ENCODE data around the gene AFF2.

The AFF2 gene

DNA sequence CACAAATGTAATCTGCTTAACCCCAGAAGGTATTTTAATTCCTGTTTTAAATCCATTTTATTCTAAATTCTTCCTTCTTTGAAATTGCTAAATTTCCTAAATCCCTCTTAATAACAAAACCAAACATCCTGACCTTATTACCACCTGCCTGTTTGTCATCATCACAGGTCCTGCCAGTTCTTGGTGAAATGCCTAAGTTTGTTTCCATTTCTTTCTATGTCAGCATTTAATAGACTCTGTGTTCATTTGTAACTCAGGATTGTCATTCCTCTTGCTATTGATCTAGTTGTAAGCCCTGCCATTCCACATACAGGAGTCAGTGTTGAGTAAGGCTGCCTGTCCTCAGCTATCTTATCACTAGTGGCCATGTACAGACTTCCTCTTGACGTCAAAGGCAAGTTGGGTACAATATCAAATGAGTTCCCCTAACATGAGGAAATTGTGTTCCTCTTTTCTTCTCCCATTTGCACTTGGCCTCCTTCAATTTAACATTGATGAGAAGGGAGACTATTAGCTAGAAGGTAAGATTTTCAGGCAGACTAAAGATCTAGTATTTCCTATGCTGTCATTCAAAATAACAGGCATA is 440.1 kb downstream of the AFF2 start:
- no peak for DNase-seq

DNA sequence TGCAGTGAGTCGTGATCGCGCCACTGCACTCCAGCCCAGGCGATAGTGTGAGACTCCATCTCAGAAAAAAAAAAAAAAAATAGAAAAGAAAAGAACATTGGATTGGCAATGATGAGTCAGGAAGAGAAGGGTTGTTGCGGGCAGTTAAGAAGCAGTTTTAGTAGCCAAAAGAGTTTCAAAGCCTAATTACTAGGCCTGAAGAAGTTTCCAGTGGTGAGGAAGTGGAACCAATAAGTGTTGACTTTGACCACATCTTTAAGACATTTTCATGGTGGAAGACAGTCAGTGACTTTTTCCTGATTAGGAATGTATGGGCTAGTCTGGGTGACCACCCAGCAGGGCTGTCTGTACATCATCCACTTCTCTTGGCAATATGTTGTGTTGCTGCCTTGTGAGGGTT is 442.3 kb downstream of the AFF2 start:
- no peak for DNase-seq

DNA sequence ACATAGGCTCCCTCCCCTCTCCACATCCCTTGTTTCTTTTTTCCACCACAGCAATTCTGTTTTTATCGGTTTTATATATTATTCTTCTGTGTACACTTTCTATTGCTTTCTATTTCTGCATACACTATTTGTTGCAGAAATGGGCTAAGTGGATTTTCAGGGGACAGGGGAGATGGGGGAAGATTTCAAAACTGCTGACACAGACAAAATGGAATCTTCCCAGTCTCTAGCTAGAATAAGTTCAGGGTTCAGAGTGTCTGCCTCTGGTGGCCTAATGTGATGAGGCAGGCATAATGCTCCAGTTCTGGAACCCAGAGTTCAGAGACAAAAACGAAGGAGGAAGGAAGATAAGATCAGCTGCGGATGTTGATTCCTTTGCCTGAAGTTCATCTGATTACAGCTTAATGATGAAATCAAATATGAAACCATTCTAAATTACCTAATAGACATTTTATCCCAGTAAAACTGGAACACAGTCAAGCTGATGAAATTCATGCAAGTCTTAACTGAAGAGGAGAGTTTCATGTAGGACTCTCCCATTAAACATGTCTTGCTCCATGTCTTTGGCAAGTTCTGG is 447.1 kb downstream of the AFF2 start:
- no peak for DNase-seq

DNA sequence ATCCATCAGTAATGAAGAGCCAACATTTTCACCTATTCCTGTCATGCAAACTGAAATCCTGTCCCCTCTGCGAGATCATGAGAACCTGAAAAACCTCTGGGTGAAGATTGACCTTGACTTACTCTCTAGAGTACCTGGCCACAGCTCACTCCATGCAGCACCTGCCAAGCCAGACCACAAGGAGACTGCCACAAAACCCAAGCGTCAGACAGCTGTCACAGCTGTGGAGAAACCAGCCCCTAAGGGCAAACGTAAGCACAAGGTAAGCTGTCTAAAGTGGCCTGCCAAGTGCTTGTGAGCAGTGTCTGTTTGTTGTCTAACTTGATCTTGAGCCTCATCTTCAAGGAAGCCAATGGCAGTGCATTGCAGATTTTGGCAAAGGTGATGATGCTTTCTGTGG is 455.9 kb downstream of the AFF2 start:
- DNase-seq, result no peak

DNA sequence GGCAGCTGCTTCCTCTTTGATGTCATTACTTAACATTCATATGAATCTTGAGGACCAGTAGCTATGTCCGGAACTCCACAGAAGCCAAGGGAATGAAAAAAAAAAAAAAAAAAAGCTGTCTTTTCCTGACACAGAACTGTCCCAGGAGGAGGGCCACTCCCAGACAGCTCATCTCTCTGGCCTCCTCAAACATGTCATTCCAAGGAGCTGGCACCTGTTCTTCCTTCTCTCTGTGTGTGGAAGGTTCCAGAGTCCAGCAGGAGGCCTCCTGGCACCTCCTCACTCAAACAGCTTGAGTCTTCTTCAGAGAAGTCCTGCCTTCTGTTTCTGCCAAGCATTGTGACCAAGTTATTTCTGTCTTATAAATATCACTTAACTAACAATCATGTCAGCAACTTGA is 458.5 kb downstream of the AFF2 start:
- DNase-seq, result no peak

DNA sequence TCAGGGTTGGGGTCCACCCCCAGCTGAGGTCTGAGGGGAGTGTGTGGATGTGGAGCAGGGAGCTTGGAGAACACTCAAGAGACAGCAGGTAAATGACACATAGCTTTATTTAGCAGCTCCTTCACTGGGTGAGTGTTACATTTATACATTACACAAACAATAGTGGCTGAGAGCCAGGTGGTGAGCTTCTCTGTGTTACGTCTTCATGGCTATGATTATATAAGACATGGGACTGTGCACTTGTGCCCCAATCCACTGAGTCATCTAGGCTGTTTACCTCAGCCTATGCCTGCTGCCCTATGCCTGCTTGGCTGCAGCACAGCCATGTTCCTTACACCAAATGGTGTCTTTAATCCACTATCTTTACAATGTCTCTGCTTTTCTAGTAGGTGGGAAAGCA is 459.6 kb downstream of the AFF2 start:
- no peak for DNase-seq

DNA sequence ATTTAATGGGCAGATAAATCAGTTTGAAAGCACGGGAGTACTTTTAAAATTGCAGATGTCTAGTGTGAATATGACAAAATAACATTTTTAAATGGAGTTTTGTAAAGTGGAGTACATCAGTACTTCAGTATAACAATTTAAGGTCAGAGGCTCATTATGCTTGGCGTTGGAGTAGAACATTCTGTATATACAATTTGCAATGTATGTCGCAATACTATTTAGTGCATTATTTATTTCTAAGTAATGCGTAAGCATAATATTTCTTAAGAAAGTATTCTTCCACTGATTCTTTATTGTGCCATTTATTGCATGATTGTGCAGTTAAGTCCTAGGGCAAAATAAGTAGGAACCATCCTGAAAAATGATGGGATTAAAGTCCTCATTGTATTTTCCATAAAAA is 461.6 kb downstream of the AFF2 start:
- DNase-seq, result no peak

DNA sequence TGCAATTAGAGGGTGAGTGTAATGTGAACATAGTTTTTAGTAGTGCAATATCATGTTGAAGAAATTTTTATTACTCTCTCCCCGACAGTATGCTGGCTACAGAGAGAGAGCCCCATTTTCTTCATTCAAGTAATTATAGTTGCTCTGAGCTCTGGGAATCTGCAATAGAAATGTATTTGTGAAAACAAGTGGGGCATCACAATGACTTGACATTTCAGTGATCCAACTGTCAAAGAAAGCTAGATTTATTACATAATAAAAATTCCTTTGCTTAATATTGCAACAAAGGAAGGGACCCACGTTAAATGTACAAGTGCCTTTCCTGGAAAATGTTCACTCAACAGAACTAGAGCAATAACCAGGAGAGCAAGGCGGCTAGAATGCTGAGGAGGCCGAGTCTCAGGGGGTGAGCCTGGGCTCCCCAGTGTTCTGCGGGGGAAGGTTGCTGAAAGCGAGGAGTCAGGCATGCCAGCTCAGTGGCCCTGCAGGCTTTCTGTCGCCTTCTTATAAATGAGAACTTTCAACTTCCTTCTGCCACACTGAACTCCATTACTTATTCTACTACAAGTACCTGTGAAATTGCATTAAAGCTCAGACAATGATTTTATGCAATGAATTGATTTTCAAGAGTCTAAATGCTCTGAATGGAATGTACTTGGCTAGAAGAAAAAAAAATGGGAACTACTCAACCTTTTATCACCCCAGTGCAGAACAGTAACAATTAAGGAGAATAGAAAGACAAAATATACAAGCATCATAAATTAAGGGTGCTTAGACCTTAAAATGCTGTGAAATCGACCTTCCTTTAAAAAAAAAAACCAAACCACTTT is 476.4 kb downstream of the AFF2 start:
- DNase-seq, result no peak

DNA sequence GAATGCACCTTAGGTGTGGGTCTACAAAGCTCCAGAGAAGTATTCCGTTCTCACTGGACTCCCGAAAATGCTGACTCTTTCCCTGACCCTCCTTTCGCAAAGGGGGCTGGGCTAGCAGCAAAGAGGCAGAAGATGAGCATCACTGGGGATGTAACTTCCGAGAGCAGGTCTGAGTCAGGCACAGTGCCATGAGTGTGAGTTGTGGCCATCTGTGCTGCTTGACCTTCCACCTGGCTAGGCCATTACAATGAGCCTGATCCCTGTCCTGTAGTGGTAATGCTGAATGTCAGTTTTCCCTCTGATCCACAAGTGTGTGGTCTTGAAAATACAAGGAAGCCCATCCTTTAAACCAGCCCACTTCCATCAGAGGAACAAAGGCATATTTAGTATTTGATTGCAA is 479.4 kb downstream of the AFF2 start:
- no peak for DNase-seq

DNA sequence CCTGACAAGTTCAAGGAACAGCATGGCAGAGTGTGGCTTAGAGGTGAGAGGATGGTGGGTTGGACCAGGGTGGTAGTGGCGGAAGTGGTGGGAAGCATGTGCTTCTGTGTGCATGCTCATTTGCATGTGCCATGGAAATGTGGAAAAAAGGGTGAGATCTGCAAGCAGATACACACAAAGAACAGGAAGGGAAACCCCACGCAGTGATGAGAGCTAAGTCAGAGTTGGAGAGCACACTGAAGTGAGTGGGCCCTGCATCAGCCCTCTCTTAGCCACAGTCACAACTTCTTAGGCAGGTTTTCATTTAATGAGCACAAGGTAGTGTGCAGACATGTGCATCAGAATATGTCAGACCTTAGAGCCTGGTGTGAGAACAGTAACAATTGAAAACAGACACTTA is 483.8 kb downstream of the AFF2 start:
- DNase-seq, result no peak

DNA sequence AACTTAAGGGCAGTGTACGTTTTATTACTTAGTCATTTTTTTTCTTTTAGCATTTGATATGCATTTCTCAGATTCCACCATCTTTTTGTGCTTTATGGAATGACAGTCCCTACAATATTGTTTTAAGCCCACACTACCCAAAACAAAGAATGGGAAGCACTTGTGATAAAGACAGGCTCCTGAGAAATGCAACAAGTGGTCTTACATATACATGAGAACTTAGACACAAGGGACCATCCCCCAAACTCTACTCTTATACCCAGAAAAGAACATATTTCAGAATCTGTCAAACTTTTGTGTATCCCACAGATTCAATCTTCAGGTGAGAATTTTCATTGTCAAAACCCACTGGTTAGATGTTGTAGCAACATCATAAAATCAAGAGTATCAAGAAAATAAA is 491.1 kb downstream of the AFF2 start:
- no peak for DNase-seq

DNA sequence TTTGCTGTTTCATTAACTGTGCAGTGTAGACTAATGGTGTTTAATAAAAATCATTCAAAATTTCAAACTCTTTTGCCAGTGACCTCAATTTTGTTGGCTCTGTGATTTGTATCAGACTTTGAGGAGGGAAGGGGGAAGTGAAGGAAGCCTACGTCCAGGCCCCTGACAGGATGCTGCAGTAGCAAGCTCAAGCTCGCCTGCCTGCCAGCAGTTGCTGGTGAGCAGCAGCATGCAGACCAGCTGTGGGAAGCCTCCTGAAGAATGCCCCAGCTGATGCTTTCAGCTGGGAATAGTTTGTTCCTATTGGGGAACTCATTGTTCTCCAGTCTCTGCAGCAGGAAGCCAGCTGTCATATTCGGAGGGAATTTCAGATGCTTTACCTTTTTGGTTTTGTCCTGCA is 495.2 kb downstream of the AFF2 start:
- DNase-seq, result no peak

DNA sequence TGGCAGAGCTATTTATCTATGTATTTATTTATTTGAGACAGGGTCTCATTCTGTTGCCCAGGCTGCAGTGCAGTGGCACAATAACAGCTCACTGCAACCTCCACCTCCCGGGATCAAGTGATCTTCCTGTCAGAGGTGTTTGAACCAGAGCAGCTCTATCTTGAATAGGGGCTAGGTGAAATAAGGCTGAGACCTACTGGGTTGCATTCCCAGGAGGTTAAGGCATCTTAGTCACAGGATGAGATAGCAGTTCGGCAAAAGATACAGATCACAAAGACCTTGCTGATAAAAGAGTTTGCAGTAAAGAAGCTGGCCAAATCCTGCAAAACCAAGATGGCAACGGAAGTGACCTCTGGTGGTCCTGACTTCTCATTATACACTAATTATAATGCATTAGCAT is 501.9 kb downstream of the AFF2 start:
- no peak for DNase-seq

DNA sequence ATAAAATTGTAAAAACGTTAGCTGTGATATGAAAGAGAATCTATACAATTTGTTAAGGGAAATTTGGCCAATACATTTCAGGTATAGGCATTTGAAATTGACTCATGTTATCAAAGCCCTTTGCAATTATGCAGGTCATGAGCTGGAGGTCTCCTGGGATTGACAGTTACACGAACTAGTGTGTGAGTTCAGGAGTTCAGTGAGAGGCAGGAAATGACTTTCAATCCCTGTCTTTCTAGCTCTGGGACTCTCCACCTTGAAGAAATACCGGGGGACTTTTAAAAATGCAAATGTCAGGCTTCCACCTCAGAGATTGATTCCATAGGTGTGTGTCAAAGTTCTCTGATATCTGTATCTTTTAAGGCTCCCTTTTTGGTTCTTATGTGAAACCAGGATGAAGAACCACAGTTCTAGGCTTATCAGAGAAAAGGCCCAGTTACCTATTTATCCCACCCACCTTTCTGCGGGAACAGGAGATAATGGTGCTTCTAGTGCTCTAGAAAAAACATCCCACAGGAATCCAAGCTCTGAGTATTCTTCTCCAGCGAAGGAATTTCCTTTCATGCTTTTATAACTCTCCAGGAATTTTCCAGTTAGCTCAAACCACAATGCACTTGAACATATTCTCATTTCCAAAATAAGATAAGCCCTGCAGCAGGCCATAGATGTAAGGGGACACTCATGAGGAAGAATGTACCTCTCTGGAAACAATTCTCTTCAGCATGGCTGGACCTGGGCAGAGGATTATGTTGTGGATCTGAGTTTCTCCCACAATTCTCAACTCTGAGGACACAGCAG is 503.6 kb downstream of the AFF2 start:
- no peak for DNase-seq

DNA sequence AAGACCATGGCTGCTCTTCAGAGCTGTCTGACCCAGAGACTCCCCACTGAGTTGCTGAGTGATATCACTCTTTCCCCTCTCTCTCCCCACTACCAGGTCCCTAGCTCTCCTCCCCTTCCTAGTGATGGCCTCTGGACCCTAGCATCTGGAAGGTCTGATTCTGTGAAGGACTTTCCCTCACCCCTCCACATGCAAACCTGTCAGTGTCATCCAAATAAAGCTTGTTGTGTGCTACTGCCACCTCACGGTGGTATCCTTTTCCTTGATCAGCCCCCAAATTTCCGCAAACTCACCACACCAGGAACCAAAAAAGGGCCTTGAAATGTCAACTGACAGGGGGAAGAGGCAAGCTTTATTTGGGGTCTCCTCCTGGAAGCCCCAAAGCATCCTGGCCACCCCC is 504.5 kb downstream of the AFF2 start:
- DNase-seq, result no peak

DNA sequence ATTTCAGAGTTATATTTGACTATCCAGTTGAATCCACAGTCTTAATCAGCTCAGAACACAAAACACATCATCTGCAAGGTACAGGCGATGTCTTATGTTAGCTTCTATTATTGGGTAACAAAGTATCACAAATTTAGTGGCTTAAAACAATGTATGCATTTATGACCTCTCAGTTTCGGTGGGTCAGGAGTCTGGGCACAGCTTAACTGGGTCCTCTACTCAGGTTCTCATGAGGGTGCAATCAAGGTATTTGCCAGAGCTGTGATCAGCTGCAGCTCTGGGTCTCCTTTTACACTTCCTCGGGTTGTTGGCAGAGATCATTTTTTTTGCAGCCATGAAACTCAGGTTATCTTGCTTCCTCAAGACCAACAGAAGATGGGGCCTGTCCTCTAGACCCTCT is 505.8 kb downstream of the AFF2 start:
- DNase-seq, result no peak

DNA sequence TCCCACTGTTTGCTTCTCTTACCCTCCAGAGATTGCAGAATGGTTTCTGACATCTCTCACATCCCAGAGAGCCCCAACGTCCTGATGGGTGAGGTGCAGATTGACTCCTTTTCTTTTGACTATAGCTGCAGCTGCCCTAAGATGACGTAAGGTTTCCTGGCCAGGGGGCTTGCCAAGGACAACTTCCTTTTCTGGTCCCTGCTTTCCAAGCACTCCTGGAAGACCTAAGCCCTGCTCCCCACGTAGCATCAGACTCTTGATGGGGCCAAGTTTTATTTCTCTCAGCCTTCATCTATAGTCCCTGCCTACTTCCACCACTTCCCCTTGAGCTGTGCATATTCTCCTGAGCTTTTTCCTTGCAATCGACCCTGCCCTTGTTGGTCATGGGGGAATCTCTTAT is 507.0 kb downstream of the AFF2 start:
- DNase-seq, result no peak

DNA sequence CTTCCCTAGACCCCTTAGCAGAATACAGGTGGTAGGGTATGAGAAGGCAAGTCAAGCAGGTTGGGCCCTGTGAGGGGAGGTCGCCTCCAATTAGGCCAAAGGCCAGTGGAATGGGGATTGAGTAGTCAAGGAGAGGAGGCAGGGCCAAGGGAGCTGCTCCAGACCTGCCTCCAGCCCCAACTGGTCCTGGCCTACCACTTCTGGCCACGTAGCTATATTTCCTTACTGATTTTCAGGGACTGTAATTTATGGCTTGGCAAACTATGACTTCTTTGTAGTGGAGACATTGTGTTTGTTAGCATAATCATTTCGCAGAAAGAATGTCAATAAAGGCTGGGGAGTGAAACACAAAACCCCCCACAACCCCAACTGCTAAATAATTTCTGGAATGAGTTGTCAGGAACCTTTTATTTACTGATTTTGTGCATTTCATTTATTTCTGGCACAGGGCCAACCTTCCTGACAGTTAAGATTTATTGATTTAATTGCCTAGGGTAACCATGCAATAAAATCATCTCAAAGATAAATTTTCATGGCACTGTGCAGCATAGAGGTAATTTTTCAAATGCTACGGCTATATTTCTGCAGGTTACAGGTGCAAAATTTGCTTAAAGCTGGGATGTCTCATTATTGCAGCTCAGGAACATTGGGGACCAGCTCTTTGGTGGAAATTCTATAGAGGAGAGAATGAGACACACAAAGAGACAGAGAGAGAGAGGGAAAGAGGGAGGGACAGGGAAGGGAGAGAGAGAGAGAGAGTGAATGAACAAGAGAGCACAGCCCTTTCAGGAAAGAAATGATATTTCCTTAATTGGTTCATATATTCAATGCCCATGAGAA is 509.8 kb downstream of the AFF2 start:
- no peak for DNase-seq

DNA sequence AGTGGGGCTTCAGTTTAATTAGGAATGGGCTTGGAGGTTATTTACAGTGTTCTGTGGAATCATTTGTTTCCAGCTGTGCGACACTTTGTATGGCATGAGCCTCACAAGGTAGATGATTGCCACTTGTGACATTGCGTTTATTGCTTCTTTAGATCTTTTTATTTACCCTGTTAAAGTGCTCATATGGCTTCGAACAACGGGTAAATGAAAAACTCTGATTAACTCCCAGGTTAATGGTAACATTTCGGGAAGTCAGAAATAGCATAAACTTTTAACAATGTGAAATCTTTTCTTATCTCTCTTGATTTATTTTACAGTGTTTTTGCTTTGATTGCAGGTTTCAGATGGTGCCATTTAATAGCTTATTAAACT is 510.4 kb downstream of the AFF2 start:
- DNase-seq, result no peak

DNA sequence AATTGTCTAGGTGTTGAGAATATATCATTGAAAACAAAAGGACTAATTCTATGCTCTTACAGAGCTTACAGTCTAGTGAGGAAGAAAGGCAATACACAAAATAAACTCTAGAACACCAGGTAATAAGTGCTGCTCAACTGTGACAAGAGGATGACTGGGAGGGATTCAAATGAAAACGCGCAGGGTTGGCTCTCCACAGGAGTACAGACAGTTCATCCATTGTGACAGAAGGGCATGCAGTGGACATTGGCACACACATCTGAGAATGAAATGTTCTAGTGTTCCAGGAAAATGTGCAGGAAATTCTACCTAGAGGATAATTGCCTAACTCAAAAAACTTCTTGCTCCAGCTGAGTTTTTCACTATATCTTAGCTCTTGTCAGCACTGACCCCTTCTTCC is 512.7 kb downstream of the AFF2 start:
- DNase-seq, result no peak

DNA sequence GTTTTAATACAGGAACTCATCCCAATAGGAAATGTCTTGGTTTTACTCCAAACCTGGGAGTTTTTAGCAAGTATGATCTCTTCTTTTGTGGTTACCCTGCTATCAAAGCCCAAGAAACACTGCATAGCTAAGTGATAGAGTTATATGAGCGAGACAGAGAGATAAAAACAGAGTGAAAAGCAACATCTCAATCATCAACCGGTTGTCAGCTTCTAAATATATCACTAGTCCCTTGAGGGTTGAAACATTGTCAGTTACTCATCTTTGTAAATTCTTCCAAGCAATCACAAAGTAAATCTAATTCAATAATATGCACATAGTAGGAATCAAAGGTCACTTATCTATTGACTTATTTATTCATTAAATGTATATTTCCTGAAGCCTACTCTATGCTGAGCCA is 520.7 kb downstream of the AFF2 start:
- DNase-seq, result no peak

DNA sequence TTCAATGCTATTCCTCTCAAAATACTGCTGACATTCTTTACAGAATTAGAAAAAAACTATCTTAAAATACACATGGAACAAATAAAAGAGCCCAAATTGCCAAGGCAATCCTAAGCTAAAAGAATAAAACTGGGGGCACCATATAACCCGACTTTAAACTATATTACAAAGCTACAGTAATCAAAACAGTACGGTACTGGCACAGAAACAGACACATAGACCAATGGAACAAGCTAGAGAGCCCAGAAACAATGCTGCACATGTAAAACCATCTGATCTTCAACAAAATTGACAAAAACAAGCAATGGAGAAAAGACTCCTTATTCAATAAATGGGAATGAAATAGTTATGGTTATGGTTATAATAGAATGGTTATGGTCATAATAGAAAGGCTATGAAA is 522.1 kb downstream of the AFF2 start:
- no peak for DNase-seq

DNA sequence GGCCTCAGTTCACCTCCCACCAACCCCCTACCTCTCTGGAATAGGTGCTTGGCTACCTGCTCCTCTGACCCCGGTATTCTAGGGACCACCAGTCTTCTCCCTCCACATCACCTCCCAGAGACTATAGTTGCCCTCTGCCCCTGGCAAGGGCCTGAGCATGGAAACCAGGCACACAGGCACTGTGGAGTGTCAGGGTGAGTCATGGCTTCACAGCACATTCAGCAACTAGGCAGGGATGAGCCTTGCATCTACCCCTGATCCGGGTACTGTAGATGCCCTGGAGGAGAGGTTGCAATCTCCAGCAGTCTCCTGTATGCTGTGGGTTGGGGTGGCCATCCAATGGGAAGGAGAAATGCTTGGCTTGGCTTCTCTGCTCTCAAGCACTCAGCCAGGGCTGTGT is 532.0 kb downstream of the AFF2 start:
- no peak for DNase-seq
